CD14-positive monocyte (primary cell): Measurements from ENCODE around the gene MAML1. TPM values are rescaled to one million over a fixed set of nuclear protein-coding genes. Genes with fewer than 3 reads are reported as not detected.

Experiments
- DNase-seq, 3 donors: peaks; one replicate each; pipeline ENCODE4 v3.0.0-alpha.2; 2011 to 2022
- H2AFZ ChIP-seq: 2 replicates; pipeline ENCODE4 v1.6.0; 2012; ENCODE audit warnings: mild to moderate bottlenecking, low read depth, low read length, inconsistent platforms; ENCODE audit not compliant: insufficient read depth, poor library complexity, severe bottlenecking
- H3K27ac ChIP-seq, 2 donors: 1 replicate in 1 of 2; 2 replicates in 1 of 2; pipeline ENCODE4 v1.5.1; 2012 to 2013; ENCODE audit warnings: low read length in 2 of 2, control low read depth in 1 of 2, inconsistent platforms in 1 of 2, low read depth in 1 of 2, mild to moderate bottlenecking in 1 of 2
- H3K27me3 ChIP-seq, 2 donors: one replicate each; pipeline versions ENCODE4 v1.6.0 to v1.6.1; 2011 to 2013; ENCODE audit warnings: low read length in 2 of 2; ENCODE audit not compliant: control insufficient read depth in 2 of 2, insufficient read depth in 2 of 2
- H3K36me3 ChIP-seq, 2 donors: replicated peaks in 1 of 2; 1 replicate in 1 of 2; 2 replicates in 1 of 2; pipeline versions ENCODE4 v1.5.1 to v1.6.1; 2012 to 2013; ENCODE audit warnings: low read length in 2 of 2, control low read depth in 1 of 2, inconsistent platforms in 1 of 2, mild to moderate bottlenecking in 1 of 2; ENCODE audit not compliant: insufficient read depth in 2 of 2, control insufficient read depth in 1 of 2
- H3K4me1 ChIP-seq, 2 donors: 1 replicate in 1 of 2; 2 replicates in 1 of 2; pipeline versions ENCODE4 v1.5.1 to v1.6.1; 2012 to 2013; ENCODE audit warnings: low read length in 2 of 2, control low read depth in 1 of 2, inconsistent platforms in 1 of 2, mild to moderate bottlenecking in 1 of 2, moderate library complexity in 1 of 2; ENCODE audit not compliant: insufficient read depth in 2 of 2, control insufficient read depth in 1 of 2
- H3K4me2 ChIP-seq: replicated peaks from 2 replicates; pipeline ENCODE3; 2012; ENCODE audit warnings: low read length, moderate library complexity, mild to moderate bottlenecking; ENCODE audit not compliant: poor library complexity, severe bottlenecking; ENCODE audit errors: extremely low read depth
- H3K4me3 ChIP-seq, 3 experiments: fragments of 200-600 bp in 1 of 3; sonication (generic) in 1 of 3; replicated peaks in 1 of 3; 1 replicate in 2 of 3; 2 replicates in 1 of 3; pipeline ENCODE4 v1.5.1; 2011 to 2013; ENCODE audit warnings: low read length in 3 of 3, mild to moderate bottlenecking in 3 of 3, control low read depth in 2 of 3, low read depth in 2 of 3, inconsistent platforms in 1 of 3, moderate library complexity in 1 of 3
- H3K79me2 ChIP-seq: 2 replicates; pipeline ENCODE4 v1.6.0; 2012; ENCODE audit warnings: mild to moderate bottlenecking, control low read depth, inconsistent platforms, low read length, moderate library complexity; ENCODE audit not compliant: insufficient read depth
- H3K9ac ChIP-seq: 2 replicates; pipeline ENCODE4 v1.6.0; 2017; ENCODE audit warnings: low read length, mild to moderate bottlenecking; ENCODE audit not compliant: insufficient read depth, poor library complexity, severe bottlenecking
- H3K9me3 ChIP-seq, 2 donors: replicated peaks in 1 of 2; 1 replicate in 1 of 2; 2 replicates in 1 of 2; pipeline versions ENCODE4 v1.5.1 to v1.6.1; 2012 to 2013; ENCODE audit warnings: low read length in 2 of 2, control low read depth in 1 of 2; ENCODE audit not compliant: control insufficient read depth in 1 of 2, insufficient read depth in 1 of 2
- H4K20me1 ChIP-seq: 2 replicates; pipeline ENCODE4 v1.6.0; 2012; ENCODE audit warnings: mild to moderate bottlenecking, low read length, control low read depth, moderate library complexity; ENCODE audit not compliant: insufficient read depth
- H3K27ac Mint-ChIP-seq, 7 donors: one replicate each; pipeline ENCODE4 v1.8.0; 2020; ENCODE audit warnings: mild to moderate bottlenecking in 7 of 7, mixed read lengths in 7 of 7, moderate library complexity in 6 of 7, inconsistent platforms in 2 of 7
- H3K27me3 Mint-ChIP-seq, 3 donors: one replicate each; pipeline ENCODE4 v1.8.0; 2021 to 2022; ENCODE audit warnings: low read depth in 3 of 3, mild to moderate bottlenecking in 3 of 3, mixed read lengths in 3 of 3, moderate library complexity in 3 of 3, inconsistent platforms in 1 of 3
- H3K36me3 Mint-ChIP-seq, 2 donors: one replicate each; pipeline ENCODE4 v1.8.0; 2020; ENCODE audit warnings: mixed read lengths in 2 of 2, inconsistent platforms in 1 of 2, mild to moderate bottlenecking in 1 of 2
- H3K4me1 Mint-ChIP-seq: one replicate; pipeline ENCODE4 v1.8.0; 2020; ENCODE audit warnings: mild to moderate bottlenecking, mixed read lengths
- H3K4me3 Mint-ChIP-seq, 2 donors: one replicate each; pipeline ENCODE4 v1.8.0; 2020; ENCODE audit warnings: mild to moderate bottlenecking in 2 of 2, mixed read lengths in 2 of 2, moderate library complexity in 1 of 2
- H3K9me3 Mint-ChIP-seq, 7 donors: one replicate each; pipeline ENCODE4 v1.8.0; 2020 to 2022; ENCODE audit warnings: mixed read lengths in 7 of 7, mild to moderate bottlenecking in 6 of 7, moderate library complexity in 6 of 7, inconsistent platforms in 2 of 7
- WGBS: methylation state at CpG from one replicate; pipeline ENCODE4 v1.1.5; 2013; ENCODE audit warnings: missing lambda C conversion rate; ENCODE audit not compliant: insufficient coverage; 5-methylcytosine and 5-hydroxymethylcytosine counted together
- intact Hi-C, 2 donors: fragments of 100-400 bp; cut with micrococcal nuclease; formaldehyde crosslinking; loops; one replicate each; pipeline versions ENCODE4 v1.15.0 to v1.15.1; 2023
- polyA plus RNA-seq, 3 donors: library from polyadenylated mRNA; depleted of rRNA in 1 of 3; unstranded in 2 of 3; stranded (reverse) in 1 of 3; fragments of 300-500 nt in 2 of 3; fragments of >200 nt in 1 of 3; fragmentation: Illumina TruSeq in 2 of 3; gene quantifications; 1 replicate in 2 of 3; 2 replicates in 1 of 3; pipeline ENCODE4 v1.2.3, GENCODE V29; 2012 to 2021
- TF ChIP-seq, protein P1 (sequence below): fragments of 200-600 bp; IDR thresholded peaks from one replicate; pipeline ENCODE4 v1.8.0; 2022; ENCODE audit warnings: antibody characterized with exemption, mild to moderate bottlenecking

The MAML1 gene
- polyA plus RNA-seq, 3 donors, result 2.2 to 11.0 (median 2.7) TPM

DNA sequence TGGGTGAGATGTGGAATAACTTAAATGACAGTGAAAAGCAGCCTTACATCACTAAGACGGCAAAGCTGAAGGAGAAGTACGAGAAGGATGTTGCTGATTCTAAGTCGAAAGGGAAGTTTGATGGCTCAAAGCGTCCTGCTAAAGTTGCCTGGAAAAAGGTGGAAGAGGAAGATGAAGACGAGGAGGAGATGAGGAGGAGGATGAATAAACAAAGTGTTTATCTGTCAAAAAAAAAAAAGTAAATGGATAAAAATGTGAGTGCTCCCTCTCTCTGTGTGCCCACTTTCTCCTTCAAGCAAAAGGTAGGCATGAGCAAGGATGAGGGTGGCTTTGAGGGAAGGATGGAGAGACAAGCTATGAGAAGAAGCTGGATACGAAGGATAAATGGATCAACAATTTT, 38.1 kb upstream of the MAML1 start:
- Histone ChIP-seq H3K27me3 (no peaks in the 10 kb centered on the region), H3K9ac (no peak overlapping the region), H3K27ac (no peak overlapping the region), H2AFZ (no peak overlapping the region), H3K4me2 (no peak overlapping the region), H3K4me1 (peaks cover 31 to 43% of the 10 kb centered on the region in 2 donors), H3K9me3 (no peaks in the 10 kb centered on the region), H3K36me3 (no peaks in the 10 kb centered on the region), H3K79me2 (peaks cover 17% of the 10 kb centered on the region), H4K20me1 (no peaks in the 10 kb centered on the region), H3K4me3 (no peak overlapping the region)
- Mint-ChIP-seq H3K27me3 (peaks cover 1 to 2% (median 1%) of the 10 kb centered on the region in 3 donors), H3K27ac (peak overlapping the region in 2 of 7 donors; percentile 9 to 72), H3K4me1 (peaks cover 27% of the 10 kb centered on the region), H3K4me3 (no peak overlapping the region), H3K9me3 (no peaks in the 10 kb centered on the region), H3K36me3 (no peaks in the 10 kb centered on the region)
- TF ChIP-seq, protein P1, sequence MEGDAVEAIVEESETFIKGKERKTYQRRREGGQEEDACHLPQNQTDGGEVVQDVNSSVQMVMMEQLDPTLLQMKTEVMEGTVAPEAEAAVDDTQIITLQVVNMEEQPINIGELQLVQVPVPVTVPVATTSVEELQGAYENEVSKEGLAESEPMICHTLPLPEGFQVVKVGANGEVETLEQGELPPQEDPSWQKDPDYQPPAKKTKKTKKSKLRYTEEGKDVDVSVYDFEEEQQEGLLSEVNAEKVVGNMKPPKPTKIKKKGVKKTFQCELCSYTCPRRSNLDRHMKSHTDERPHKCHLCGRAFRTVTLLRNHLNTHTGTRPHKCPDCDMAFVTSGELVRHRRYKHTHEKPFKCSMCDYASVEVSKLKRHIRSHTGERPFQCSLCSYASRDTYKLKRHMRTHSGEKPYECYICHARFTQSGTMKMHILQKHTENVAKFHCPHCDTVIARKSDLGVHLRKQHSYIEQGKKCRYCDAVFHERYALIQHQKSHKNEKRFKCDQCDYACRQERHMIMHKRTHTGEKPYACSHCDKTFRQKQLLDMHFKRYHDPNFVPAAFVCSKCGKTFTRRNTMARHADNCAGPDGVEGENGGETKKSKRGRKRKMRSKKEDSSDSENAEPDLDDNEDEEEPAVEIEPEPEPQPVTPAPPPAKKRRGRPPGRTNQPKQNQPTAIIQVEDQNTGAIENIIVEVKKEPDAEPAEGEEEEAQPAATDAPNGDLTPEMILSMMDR, result no peak
- 0% methylated on average over 4 of the region's 6 CpGs for WGBS
- intact Hi-C loops, result loop anchor here in 1 of 2 donors (10.0 kb wide), 1 partner anchor 70 kb away; the partner anchor contains the start of gene HNRNPH1
- peak in 2 of 3 donors; percentile 26 to 33 for DNase-seq

DNA sequence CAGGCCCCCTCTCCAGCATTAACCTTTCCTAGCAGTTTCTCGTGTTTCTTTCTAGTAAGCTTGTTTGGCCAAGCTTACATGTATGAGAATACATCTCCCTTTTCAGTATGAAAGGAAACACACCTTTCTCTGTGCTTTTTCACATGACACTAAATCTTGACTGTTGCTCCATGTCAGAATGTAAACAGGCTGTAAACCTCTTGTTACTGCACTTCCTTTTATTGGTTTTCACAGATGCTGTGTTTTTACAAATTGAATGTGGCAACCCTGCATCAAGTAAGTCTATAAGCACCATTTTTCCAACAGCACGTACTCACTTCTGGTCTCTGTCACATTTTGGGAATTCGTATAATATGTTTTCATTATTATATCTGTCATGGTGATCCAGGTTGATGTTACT, 36.0 kb upstream of the MAML1 start:
- Histone ChIP-seq H3K4me3 (no peak overlapping the region), H3K9me3 (no peaks in the 10 kb centered on the region), H3K9ac (no peak overlapping the region), H3K4me1 (peaks cover 46 to 64% of the 10 kb centered on the region in 2 donors), H2AFZ (peak overlapping the region; percentile 14), H3K27ac (peak overlapping the region in 1 of 2 donors; percentile 99), H3K27me3 (no peaks in the 10 kb centered on the region), H3K79me2 (peaks cover 38% of the 10 kb centered on the region), H4K20me1 (peaks cover 15% of the 10 kb centered on the region), H3K4me2 (no peak overlapping the region), H3K36me3 (peaks cover 0 to 4% of the 10 kb centered on the region in 2 donors)
- TF ChIP-seq, protein P1, result no peak
- Mint-ChIP-seq H3K4me3 (no peak overlapping the region), H3K36me3 (peaks cover 0 to 4% of the 10 kb centered on the region in 2 donors), H3K9me3 (no peaks in the 10 kb centered on the region), H3K27ac (peak overlapping the region; percentile 9 to 100 (median 69)), H3K4me1 (peaks cover 44% of the 10 kb centered on the region), H3K27me3 (peaks cover 1 to 2% (median 2%) of the 10 kb centered on the region in 3 donors)
- WGBS, result 20% methylated on average over 1 of the region's 3 CpGs
- intact Hi-C loops, result loop anchor here in 1 of 2 donors (10.0 kb wide), 1 partner anchor 72 kb away; the partner anchor contains the start of gene HNRNPH1
- DNase-seq, result peak in 1 of 3 donors; percentile 23
